GM20431 (cell line): ENCODE measurements around the gene ZDHHC4.

Experiments used
- in situ Hi-C: fragments of 300-500 bp; cut with MseI, MboI; formaldehyde crosslinking; loops from one replicate; pipeline ENCODE4 v1.15.0; 2020; ENCODE audit warnings: low sequenced_read_pairs; ENCODE audit not compliant: unreplicated experiment

Gene ZDHHC4

DNA sequence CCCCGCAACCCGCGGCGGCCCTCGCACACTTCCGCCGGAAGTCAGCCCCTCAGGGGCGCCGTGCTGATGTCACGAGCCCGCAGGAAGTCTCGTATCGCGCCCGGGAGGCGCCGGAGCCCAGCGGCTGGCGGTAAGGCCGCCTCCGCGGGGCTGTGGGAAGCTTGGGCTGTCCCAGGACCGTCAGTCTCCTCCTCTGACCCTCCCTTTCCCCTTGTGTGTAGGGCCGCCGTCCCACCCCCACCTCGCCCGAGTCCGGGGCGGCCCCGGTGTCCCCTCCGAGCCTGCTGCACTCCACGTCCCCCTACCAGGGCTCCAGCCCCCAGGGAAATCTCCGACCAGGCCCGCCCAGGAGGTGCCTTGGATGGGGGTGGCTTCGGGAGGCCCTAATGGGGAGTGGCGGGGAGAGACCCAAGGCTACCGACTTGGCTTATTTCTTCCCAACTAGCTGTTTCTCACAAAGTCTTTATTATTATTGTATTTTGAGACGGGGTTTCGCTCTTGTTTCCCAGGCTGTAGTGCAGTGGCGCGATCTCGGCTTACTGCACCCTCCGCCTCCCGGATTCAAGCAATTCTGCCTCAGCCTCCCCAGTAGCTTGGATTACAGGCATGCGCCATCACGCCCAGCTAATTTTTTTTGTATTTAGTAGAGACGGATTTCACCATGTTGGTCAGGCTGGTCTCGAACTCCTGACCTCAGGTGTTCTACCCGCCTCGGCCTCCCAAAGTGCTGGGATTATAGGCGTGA lies at the start of gene ZDHHC4:
Gene ZDHHC4 (plus strand): TSS at position 86 of the 745 bp plus-strand sequence. CDS start 3,108 bp downstream, outside the sequence.
- in situ Hi-C loops = no loop called here

DNA sequence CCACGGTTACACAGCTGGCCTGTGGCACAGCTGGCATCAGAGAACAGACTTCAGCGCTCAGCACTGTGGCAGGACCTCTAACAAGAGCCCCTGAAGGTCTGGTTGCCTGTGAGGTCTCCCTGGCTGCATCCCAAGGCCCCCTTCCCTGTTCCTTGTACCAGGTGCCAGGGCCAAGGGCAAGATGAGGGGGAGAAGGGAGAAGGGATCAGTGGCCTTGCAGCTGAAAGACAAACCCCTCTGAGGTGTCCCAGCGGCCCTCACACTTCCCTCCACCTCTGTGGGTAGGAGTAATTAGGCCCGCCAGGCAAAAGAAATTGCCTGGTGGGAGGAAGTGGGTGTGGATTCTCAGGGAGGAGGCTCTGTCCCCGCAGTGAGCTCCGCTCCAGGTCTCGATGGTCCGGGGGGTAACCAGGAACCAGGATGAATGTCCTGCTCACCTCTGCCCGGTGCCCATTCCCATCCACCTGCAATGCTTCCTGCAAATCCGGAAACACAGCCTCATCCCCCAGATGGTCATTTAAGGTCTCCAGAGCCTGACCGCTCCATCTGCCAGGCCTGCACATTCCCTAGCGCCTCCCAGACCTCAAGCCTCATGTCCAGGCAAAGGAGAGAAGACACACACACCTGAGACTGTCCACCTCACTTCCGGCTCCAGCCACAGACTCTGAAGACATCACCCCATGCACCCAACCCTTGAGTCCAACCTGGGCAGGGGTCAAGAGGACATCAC lies 48.7 kb upstream of the ZDHHC4 start:
- in situ Hi-C loops = no loop called here

DNA sequence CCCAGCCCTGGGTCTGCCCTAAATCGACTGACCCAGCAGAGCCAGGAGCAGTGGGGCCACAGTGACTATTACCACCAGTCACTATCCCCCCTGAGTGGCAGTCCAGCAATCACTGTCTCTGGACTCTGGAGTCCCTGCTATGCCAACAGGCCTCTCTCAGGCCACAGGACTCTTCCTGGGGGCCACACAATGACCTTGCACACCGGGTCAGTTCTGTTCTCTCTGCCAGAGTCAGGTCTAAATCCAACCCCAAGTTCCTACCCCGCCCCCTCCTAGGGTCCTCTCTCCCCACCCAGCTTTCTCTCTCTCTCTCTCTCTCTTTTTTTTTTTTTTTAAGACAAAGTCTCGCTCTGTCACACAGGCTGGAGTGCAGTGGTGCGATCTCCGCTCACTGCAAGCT lies 47.6 kb upstream of the ZDHHC4 start:
- in situ Hi-C loops = no loop called here

DNA sequence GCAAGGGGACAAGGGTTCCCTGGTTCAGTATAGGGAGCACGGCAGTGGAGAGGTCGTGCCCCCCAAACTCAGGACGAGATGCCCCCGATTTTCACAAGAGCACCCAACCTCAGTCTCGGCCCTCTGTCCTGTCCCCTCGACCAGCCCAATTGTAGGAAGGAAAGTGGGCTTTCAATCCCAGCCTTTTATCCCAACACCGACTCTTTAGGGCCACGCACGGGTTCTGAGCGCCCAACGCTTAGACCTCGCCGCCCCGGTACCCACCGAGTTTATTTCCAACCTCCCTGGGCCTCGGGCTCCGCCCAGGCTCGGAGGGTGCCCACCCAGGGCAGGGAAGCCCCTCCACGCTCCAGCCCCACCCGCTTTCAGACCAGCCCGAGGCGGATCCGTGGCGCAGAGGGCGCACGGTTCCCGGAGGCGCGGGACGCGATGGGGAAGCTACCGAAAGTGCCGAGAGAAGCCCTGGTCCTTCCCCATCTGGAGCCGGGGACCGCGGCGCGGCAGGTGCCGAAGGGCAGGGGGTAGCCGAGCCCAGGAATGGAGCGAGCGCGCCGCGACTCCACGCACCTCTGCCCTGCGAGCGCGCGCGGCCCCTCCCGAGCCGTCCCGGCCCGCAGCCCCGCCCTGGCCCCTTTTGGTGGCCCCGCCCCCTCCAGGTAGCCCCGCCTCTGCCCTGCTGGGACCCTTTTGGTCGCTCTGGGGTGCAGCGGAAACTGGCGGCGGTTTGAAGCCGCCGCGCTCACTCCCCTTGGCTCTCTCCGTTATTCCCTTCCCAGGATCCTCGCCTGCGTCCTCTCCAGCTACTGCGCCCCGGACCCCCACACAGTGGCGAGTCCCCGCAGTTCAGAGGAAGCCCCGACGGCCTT lies 46.4 kb upstream of the ZDHHC4 start:
- in situ Hi-C loops = no loop called here

DNA sequence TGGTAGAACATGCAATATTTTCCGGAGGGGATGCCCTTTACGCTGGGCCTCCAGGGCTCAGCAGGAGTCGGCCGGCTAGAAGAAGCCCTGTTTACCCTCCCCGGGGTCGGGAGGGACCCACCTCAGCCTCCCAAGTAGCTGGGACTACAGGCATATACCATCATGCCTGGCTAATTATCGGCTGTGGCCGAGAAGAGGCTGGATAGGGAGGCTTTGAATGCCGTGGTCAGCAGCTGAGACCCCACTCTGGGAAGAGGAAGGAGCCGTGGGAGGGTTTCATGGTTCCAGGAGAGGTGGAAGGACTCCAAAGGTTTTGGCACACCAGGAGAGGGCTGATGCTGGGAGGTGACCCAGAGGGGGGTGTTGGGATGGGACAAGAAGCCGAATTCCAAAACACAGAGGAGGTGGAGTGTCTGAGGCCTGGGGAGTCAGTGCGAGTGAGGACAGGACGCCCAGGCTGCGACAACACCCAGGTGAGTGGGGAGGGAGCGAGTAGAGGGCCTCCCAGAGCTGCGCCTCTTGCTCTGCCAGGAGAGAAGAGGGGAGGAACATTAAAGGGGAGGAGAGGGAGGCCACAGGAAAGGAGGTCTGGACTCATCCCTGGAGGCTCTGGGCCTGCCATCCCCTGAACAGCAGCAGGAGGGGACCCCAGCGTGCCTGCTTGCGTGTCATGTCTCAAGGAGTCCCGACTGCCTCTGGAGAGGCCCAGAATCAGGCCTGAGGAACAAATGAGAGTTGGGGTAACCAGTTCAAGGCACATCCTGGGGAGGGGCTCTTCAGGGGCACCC lies 45.6 kb upstream of the ZDHHC4 start:
- in situ Hi-C loops = no loop called here

DNA sequence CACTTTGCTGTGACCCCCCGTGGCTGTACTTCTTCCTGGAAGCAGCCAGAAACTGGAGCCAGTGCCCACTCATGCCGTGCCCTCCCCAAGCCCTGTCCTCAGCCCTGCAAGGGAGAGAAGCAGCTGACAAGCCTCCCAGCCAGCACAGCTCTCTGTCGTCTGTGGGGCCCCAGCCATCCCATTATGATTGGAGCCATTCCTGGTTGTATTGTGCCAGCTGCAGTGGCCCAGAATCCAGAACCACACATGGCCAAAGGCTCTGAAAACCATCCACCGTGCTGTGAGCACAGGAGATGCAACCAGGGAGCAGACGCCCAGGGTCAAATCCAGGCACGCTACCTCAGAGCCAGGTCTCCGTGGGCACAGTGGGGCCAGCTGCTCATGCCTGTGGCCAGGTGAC lies 44.7 kb upstream of the ZDHHC4 start:
- in situ Hi-C loops = no loop called here

DNA sequence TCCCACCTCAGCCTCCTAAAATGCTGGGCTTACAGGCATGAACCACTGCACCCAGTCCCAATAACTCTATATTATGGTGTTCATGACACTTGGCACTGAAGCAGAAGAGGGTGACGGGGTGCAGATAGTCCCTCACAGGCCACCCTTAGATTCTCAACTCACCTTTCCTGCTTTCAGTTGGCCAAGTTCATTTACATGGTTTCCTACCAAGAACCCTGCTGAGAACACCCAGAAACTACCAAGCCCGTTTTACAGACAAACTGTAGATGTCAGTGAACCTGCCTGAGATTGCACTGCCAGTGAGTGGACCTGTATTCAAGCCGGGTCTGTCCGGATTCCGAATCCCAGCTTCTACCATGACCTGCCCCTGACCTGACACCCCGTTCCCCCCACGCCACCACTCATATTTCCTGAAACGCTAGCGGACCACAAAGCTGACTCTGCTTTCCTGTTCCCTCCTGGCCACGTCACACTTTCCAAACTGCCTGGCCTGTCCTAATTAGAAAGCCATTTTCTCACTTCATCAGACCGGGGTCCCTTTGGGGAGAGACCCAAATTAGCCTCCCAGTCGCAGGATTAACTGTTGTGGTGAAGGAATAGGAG lies 43.3 kb upstream of the ZDHHC4 start:
- in situ Hi-C loops = no loop called here

DNA sequence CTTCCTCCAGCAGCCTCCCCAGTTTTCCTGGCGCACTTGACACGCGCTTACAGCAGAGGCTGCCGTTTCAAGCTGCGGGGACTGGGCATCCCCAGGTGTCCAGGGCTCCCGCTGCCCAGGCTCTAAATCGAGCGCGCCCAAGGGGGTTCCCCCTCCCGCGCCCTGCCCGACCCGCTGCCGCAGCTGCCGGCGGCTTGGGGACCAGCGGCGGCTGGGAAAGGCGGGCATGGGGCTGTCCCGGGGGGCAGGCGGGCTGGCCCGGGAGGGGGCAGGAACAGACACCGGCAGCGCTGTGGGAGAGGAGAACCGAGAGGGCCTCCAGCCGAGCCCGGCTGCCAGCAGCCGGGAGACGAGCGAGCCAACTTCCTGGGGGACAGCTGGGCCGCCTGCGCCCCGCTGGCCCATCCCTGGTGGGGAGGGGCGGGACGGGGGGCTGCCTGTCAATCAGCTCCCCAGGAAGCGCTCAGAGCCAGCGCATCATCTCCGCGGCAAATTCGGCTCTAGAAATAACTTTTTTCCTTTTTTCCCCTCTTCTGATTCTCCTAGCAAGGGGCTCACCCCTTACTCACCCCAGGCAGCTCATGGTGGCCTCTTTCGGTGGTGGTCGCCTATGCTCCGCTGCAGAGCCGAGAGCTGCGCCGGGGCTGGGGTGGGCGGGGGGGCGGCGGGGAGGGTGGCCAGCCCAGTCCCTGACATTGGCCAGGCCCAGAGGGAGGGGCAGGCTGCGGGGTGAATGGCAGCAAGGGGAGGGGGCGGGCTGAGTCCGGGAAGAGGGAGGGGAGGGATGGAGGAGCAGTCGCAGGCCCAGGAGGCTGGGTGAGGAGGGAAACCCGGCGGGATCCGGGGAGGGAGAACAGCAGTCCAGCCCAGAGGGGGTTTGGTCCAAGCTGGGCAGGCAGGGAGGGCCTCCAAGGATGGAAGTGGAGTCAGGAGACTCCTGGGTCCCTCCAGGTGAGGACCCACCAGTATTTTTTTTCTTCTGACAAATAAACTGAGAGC lies 40.7 kb upstream of the ZDHHC4 start:
- in situ Hi-C loops = no loop called here

DNA sequence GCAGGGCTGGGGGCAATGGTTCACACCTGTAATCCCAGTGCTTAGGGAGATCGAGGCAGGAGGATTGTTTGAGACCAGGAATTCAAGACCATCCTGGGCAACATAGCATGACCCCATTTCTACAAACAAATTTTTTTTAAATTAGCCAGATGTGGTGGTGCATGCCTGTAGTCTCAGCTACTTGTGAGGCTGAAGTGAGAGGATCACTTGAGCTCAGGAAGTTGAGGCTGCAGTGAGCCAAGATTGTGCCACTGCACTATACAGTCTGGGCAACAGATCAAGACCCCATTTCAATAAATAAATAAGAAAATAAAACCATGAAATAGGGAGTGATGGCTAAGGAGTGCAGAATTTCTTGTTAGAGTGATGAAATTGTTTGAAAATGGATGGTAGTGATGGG lies 34.9 kb upstream of the ZDHHC4 start:
- in situ Hi-C loops = no loop called here

DNA sequence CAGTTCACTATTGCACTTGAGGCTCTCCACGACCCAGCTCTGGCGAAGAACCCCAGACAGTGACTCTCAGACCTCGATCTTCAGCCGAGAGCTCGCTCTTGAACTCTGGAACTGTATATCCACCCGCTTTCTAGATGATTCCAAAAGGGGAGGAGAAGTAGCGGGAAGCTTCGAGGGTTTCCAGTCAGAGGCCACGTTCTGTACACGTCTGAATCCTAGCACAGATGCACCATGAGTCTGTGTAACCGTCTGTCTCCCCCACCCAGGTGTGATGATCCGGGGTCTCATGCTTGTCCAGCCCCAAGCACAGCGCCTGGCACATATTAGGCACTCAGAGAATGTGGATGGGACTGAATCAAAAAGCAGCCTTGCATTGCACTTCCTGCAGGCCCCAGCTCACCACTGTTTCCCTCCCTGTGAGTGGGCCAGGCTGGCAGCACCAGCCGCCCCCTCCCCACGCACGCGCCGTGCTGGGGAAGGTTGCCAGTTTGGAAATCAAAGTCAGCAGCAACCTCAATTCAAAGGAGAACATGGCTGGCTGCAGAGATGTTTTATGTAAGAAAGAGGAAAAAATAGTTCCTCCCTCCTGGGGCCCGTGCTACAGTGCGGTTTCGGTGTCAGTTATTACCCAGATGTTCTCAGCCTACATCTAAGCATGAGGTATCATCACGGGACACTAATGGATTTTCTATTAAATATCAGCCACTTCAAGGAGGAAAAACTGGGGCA lies 31.7 kb upstream of the ZDHHC4 start:
- in situ Hi-C loops = no loop called here

DNA sequence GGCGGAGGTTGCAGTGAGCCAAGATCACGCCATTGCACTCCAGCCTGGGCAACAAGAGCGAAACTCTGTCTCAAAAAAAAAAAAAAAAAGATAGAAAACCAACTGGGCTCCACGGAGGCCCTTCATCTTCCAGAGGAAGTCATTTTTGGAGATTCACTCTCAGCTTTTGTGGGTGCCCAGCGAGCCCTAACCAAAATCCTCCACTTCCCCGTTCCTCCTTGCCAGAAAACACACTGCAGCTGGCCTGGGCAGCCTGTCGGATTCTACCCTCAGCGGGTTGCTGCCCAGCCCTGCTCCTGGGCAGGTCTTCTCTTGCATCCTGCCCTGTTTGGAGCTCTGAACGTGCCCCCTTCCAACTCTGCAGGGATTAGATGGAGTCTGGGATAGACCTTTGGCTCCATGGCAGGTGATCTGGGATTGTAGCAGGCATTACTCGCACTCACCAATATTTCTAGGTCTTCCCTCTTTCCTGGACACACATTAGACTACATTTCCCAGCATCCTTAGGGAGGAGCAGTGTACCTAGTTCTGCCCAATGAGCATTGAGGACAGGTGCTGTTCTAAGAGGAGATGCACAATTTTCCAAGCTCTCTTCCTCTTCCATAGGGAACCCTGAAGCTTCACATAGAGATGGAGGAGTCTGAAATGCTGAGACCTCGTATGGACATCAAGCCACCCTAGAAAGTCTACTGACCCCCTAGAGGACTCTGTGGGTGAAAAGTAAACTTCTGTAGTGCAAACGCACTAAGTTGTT lies 30.6 kb upstream of the ZDHHC4 start:
- in situ Hi-C loops = no loop called here

DNA sequence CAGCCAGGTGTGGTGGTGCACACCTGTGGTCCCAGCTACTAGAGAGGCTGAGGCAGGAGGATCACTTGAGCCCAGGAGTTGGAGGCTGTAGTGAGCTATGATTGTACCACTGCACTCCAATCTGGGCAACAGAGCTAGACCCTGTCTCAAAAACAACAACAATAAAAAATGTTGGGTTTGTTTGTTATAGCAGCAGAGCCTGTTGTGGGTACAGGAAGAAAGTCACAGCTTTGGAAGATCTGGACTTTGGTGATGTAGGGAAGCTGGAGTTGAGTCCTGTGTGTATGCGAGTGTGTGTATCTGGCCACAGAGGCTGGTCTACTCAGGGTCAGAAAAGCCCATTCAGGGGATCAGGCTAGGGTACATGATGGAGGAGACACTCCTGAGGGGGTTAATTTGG lies 29.9 kb upstream of the ZDHHC4 start:
- in situ Hi-C loops = no loop called here

DNA sequence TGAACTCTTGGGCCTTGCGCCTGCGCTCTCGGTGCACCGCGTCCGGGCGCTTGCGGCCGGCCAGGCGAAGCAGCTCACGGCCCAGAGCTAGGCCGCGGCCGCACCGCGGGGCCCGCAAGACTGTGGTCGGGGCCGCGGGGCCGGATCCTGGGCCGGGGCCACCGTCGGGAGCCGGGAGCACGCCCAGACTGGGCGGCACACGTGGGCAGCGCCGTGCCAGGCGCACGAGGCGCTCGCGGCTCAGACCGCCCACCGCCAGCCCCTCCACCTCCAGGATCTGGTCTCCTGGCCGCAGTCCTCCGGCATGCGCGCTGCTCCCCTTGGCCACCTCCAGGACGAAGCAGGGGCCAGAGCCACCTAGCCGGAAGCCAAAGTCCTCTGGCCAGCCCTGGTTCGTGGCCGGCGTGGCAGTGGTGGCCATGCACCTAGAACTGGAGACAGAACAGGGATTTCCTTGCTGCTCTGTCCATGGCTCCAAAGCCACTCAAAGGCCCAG lies 26.2 kb upstream of the ZDHHC4 start, which contains the start of gene GRID2IP:
Gene GRID2IP (minus strand): TSS at position 446 of the 496 bp plus-strand sequence. CDS start 25 bp downstream, at position 421.
- in situ Hi-C loops = no loop called here

DNA sequence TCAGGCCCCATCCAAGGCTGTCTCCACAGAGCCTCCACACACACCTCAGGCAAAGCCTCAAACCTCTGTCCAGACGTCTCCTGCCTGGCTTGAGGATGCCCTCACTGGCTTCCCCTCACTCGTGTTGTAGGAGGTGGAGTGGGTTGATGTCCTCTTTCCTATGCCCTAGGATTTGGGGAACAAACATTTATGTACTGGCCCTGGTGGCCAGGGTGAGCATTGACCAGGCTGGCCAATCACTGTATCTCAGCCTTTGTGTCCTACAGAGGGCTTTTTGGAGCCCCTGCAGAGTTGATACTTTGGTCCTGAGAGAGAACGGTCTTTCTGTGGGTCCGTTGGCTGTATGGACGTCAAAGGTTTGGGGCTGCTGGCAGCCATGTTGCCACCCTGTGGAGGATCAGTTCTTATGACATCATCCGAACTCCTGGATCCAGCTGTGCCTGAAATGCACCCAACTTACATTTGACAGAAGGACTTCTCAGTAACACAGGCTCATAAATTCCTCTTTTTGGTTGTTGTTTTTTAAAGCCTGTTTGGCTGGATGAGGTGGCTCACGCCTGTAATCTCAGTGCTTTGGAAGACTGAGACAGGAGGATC lies 23.7 kb upstream of the ZDHHC4 start:
- in situ Hi-C loops = no loop called here

DNA sequence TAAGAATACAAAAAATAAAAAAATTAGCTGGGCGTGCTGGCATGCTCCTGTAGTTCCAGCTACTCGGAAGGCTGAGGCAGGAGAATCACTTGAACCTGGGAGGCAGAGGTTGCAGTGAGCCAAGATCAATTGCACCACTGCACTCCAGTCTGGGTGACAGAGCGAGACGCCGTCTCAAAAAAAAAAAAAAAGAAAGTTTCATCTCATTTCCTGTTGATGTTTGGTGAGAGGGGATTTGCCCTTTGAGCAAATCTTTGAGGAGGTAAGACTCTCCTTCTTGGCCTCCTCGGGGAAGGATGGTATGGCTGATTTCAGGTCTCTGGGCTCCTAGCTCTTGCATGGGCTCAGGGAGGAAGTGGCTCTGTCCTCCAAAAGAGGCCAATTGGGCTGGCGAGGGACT lies 22.4 kb upstream of the ZDHHC4 start:
- in situ Hi-C loops = no loop called here

DNA sequence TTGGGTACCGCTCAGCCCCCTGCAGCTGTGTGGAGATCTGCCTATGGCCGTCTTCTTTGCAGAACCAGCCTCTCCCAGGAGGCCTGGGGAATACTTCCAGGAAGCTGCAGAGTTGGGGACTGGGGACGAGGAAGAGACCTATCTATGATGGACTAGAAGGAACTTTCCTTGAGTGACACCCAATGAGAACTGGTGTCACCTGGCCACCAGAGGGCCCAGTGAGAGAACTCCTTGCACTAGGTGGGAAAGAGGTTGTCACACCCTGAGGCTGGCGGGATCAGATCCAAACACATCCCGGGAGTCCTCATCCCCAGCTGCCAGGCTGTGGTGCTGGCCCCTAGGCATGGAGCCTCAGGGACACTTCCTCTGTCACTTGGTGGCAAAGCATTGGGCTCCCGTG lies 21.1 kb upstream of the ZDHHC4 start:
- in situ Hi-C loops = no loop called here
